Neural cell (in vitro differentiated cells): Measurements from ENCODE around the gene PAMR1. TPM values are rescaled to one million over a fixed set of nuclear protein-coding genes. Genes with fewer than 3 reads are reported as not detected.

Experiments used
- H2AFZ ChIP-seq: fragments of 200-600, 300-800 bp; sonication (generic), shearing (Covaris generic); 2 replicates; pipeline ENCODE4 v1.6.0; 2014; ENCODE audit warnings: low read depth, mild to moderate bottlenecking, antibody characterized with exemption, low read length, moderate library complexity
- H3F3A ChIP-seq: fragments of 200-600 bp; shearing (Covaris generic); 2 replicates; pipeline ENCODE4 v1.6.1; 2016; ENCODE audit warnings: mild to moderate bottlenecking, moderate library complexity, mixed read lengths, antibody characterized with exemption, low read length; ENCODE audit not compliant: insufficient read depth, poor library complexity, severe bottlenecking
- H3K27ac ChIP-seq: fragments of 200-600, 300-800 bp; sonication (generic), shearing (Covaris generic); 2 replicates; pipeline ENCODE4 v1.5.1; 2014; ENCODE audit warnings: mild to moderate bottlenecking, low read length, moderate library complexity
- H3K27me3 ChIP-seq: fragments of 300-800, 200-600 bp; sonication (generic), shearing (Covaris generic); 2 replicates; pipeline ENCODE4 v1.6.0; 2014; ENCODE audit warnings: mild to moderate bottlenecking, low read depth, low read length, moderate library complexity; ENCODE audit not compliant: insufficient read depth
- H3K36me3 ChIP-seq: fragments of 300-800, 200-600 bp; sonication (generic), shearing (Covaris generic); 2 replicates; pipeline ENCODE4 v1.5.1; 2014; ENCODE audit warnings: mild to moderate bottlenecking, antibody characterized with exemption, low read length, moderate library complexity; ENCODE audit not compliant: insufficient read depth
- H3K4me2 ChIP-seq: fragments of 300-800, 200-600 bp; sonication (generic), shearing (Covaris generic); 2 replicates; pipeline ENCODE4 v1.6.0; 2014; ENCODE audit warnings: mild to moderate bottlenecking, low read length
- H3K4me3 ChIP-seq: fragments of 300-800, 200-600 bp; sonication (generic), shearing (Covaris generic); 2 replicates; pipeline ENCODE4 v1.5.1; 2014; ENCODE audit warnings: mild to moderate bottlenecking, low read length, moderate library complexity
- H3K79me2 ChIP-seq: fragments of 200-600 bp; shearing (Covaris generic); replicated peaks from 2 replicates; pipeline ENCODE4 v1.6.0; 2014; ENCODE audit warnings: mild to moderate bottlenecking, low read length, moderate library complexity; ENCODE audit not compliant: insufficient read depth
- H3K9ac ChIP-seq: fragments of 300-800, 200-600 bp; sonication (generic), shearing (Covaris generic); 2 replicates; pipeline ENCODE4 v1.6.1; 2016; ENCODE audit warnings: mild to moderate bottlenecking, low read length, mixed read lengths
- H3K9me2 ChIP-seq: fragments of 200-600 bp; shearing (Covaris generic); 2 replicates; pipeline ENCODE4 v1.6.1; 2016; ENCODE audit warnings: mild to moderate bottlenecking, low read length, mixed read lengths; ENCODE audit not compliant: insufficient read depth
- H3K9me3 ChIP-seq: fragments of 200-600, 300-800 bp; sonication (generic), shearing (Covaris generic); 2 replicates; pipeline ENCODE4 v1.6.1; 2016; ENCODE audit warnings: mild to moderate bottlenecking, mixed run types, low read length, moderate library complexity, mixed read lengths
- H4K20me1 ChIP-seq: fragments of 200-600 bp; shearing (Covaris generic); 2 replicates; pipeline ENCODE4 v1.6.1; 2016; ENCODE audit warnings: mild to moderate bottlenecking, mixed run types; ENCODE audit not compliant: insufficient read depth
- EP300 ChIP-seq: fragments of 450-650 bp; conservative IDR thresholded peaks from 2 replicates; pipeline ENCODE4 v1.6.1; 2014; ENCODE audit warnings: antibody characterized with exemption, mild to moderate bottlenecking, moderate library complexity; ENCODE audit not compliant: poor library complexity, severe bottlenecking
- EZH2 ChIP-seq: fragments of 200-600, 300-800 bp; shearing (Covaris generic), sonication (generic); IDR thresholded peaks from 2 replicates; pipeline ENCODE4 v1.6.1; 2014; ENCODE audit warnings: antibody characterized with exemption, low read length, borderline replicate concordance, mild to moderate bottlenecking; ENCODE audit not compliant: insufficient read depth, poor library complexity, severe bottlenecking
- MXI1 ChIP-seq: fragments of 450-650 bp; conservative IDR thresholded peaks from 2 replicates; pipeline ENCODE4 v1.6.1; 2014; ENCODE audit warnings: antibody characterized with exemption, mild to moderate bottlenecking; ENCODE audit not compliant: poor library complexity, severe bottlenecking
- POLR2AphosphoS5 ChIP-seq: IDR thresholded peaks from 2 replicates; pipeline ENCODE4 v1.6.1; 2012
- RAD21 ChIP-seq: fragments of 450-650 bp; conservative IDR thresholded peaks from 2 replicates; pipeline ENCODE4 v1.6.1; 2014; ENCODE audit warnings: antibody characterized with exemption, mild to moderate bottlenecking, moderate library complexity
- REST ChIP-seq: IDR thresholded peaks from 2 replicates; pipeline ENCODE4 v1.6.1; 2012; ENCODE audit warnings: borderline replicate concordance
- SMC3 ChIP-seq: fragments of 450-650 bp; conservative IDR thresholded peaks from 2 replicates; pipeline ENCODE4 v1.6.1; 2014; ENCODE audit warnings: antibody characterized with exemption, mild to moderate bottlenecking, moderate library complexity; ENCODE audit not compliant: poor library complexity
- TAF1 ChIP-seq: IDR thresholded peaks from 2 replicates; pipeline ENCODE4 v1.6.1; 2012; ENCODE audit warnings: low read depth
- polyA minus RNA-seq: library from RNA; depleted of rRNA, polyadenylated mRNA; stranded (reverse); fragments of >200 nt; gene quantifications from 2 replicates; pipeline ENCODE4 v1.2.3, GENCODE V29; 2014
- polyA plus RNA-seq: library from polyadenylated mRNA; depleted of rRNA; stranded (reverse); fragments of >200 nt; gene quantifications from 2 replicates; pipeline ENCODE4 v1.2.3, GENCODE V29; 2014
- TF ChIP-seq, protein P1 (sequence below): fragments of 450-650 bp; IDR thresholded peaks from 2 replicates; pipeline ENCODE4 v1.5.1; 2014; ENCODE audit warnings: antibody characterized with exemption, mild to moderate bottlenecking, moderate library complexity; ENCODE audit not compliant: poor library complexity, severe bottlenecking

Gene PAMR1, protein sequence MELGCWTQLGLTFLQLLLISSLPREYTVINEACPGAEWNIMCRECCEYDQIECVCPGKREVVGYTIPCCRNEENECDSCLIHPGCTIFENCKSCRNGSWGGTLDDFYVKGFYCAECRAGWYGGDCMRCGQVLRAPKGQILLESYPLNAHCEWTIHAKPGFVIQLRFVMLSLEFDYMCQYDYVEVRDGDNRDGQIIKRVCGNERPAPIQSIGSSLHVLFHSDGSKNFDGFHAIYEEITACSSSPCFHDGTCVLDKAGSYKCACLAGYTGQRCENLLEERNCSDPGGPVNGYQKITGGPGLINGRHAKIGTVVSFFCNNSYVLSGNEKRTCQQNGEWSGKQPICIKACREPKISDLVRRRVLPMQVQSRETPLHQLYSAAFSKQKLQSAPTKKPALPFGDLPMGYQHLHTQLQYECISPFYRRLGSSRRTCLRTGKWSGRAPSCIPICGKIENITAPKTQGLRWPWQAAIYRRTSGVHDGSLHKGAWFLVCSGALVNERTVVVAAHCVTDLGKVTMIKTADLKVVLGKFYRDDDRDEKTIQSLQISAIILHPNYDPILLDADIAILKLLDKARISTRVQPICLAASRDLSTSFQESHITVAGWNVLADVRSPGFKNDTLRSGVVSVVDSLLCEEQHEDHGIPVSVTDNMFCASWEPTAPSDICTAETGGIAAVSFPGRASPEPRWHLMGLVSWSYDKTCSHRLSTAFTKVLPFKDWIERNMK
- polyA plus RNA-seq (0.48 and 0.56 TPM in 2 replicates), polyA minus RNA-seq (0.46 and 0.73 TPM in 2 replicates)

DNA sequence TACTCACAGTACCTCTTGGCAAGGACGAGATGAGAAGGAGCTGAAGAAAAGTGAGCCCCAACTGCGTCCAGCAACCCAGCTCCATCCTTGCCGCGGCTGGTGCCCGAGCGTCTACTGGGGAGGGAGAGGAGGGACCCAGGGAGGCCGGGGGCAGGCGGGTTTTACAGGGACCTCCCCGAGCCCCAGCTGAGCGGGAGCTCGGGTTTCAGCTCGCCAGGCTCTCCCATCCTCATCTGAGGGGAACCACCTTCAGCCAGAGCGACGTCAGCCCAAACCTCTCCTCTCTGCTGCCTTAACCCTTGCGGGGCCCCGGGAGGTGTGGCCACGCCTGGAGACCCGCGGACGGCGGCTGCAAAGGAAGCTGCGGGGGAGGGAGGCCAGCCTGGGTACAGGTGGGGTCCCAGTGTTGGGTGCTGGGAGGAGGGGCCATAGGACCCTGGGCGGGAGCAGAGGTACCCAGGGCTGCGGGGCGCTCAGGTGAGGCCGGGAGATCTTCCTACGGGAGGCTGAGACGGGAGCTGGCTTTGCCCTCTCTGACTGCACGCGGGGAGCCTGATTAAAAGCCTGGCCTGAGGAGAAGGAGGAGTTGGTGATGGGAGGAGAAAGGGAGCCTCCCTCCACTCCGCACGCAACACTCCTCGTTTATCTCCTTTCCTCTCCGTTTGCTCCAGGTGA lies at the start of gene PAMR1:
Gene PAMR1 (minus strand): TSS at position 116 of the 675 bp plus-strand sequence. CDS start 31 bp downstream, at position 85.
- TF ChIP-seq EZH2 (no peak), POLR2AphosphoS5 (no peak), RAD21 (no peak), EP300 (no peak), SMC3 (no peak), MXI1 (no peak), REST (no peak), TAF1 (no peak)
- TF ChIP-seq, protein P1, sequence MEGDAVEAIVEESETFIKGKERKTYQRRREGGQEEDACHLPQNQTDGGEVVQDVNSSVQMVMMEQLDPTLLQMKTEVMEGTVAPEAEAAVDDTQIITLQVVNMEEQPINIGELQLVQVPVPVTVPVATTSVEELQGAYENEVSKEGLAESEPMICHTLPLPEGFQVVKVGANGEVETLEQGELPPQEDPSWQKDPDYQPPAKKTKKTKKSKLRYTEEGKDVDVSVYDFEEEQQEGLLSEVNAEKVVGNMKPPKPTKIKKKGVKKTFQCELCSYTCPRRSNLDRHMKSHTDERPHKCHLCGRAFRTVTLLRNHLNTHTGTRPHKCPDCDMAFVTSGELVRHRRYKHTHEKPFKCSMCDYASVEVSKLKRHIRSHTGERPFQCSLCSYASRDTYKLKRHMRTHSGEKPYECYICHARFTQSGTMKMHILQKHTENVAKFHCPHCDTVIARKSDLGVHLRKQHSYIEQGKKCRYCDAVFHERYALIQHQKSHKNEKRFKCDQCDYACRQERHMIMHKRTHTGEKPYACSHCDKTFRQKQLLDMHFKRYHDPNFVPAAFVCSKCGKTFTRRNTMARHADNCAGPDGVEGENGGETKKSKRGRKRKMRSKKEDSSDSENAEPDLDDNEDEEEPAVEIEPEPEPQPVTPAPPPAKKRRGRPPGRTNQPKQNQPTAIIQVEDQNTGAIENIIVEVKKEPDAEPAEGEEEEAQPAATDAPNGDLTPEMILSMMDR, result no peak
- Histone ChIP-seq H4K20me1 (no peaks in the 10 kb centered on the region), H3K9ac (no peak within 1 kb of the TSS), H2AFZ (no peak within 1 kb of the TSS), H3K4me3 (no peak within 1 kb of the TSS), H3K79me2 (no peaks in the 10 kb centered on the region), H3K9me2 (no peaks in the 10 kb centered on the region), H3K27me3 (peaks cover 17% of the 10 kb centered on the region), H3K4me2 (no peak within 1 kb of the TSS), H3F3A (no peaks in the 10 kb centered on the region), H3K9me3 (no peaks in the 10 kb centered on the region), H3K27ac (no peak within 1 kb of the TSS), H3K36me3 (no peaks in the 10 kb centered on the region)

GRCh38 chr11:35571696-35572095 lies 46.3 kb upstream of the PAMR1 start:
- H3K4me2 ChIP-seq, result no peak overlapping the region
- H3K4me3 ChIP-seq, result no peak overlapping the region
- no peaks in the 10 kb centered on the region for H3K9me3 ChIP-seq
- H3K36me3 ChIP-seq, result no peaks in the 10 kb centered on the region
- no peaks in the 10 kb centered on the region for H4K20me1 ChIP-seq
- no peak overlapping the region for H3K9ac ChIP-seq
- TF ChIP-seq EZH2, result no peak
- TF ChIP-seq, protein P1, result no peak
- no peak for TF ChIP-seq TAF1
- TF ChIP-seq RAD21, result no peak
- no peak for TF ChIP-seq MXI1
- TF ChIP-seq EP300, result no peak
- TF ChIP-seq POLR2AphosphoS5, result no peak
- no peak for TF ChIP-seq SMC3
- TF ChIP-seq REST, result no peak
- H3K79me2 ChIP-seq, result no peaks in the 10 kb centered on the region
- no peaks in the 10 kb centered on the region for H3K27me3 ChIP-seq
- H3F3A ChIP-seq, result no peaks in the 10 kb centered on the region
- H2AFZ ChIP-seq, result no peak overlapping the region
- no peak overlapping the region for H3K27ac ChIP-seq
- no peaks in the 10 kb centered on the region for H3K9me2 ChIP-seq
